B cell (primary cell): ENCODE data around the gene PHF13.

ENCODE experiments used
- CTCF ChIP-seq: fragments of 200-600 bp; IDR thresholded peaks from one replicate; pipeline ENCODE4 v1.8.0; 2022; ENCODE audit warnings: antibody characterized with exemption, mild to moderate bottlenecking
- EZH2 ChIP-seq: IDR thresholded peaks from 2 replicates; pipeline ENCODE4 v1.6.1; 2012; ENCODE audit warnings: borderline replicate concordance, low read depth, mild to moderate bottlenecking, moderate library complexity, low read length; ENCODE audit not compliant: insufficient read depth, poor library complexity, severe bottlenecking

GRCh38 chr1:6593810-6594209, 19.7 kb upstream of the PHF13 start:
- TF ChIP-seq CTCF (no peak), EZH2 (no peak)
